RWPE2 (cell line): ENCODE data around the gene GJE1.

Source experiments
- ATAC-seq: fragments of 200-7000 bp; cut with Tn5 transposase; 3 replicates; pipeline ENCODE4 v1.9.1; 2021; ENCODE audit warnings: low read depth
- DNase-seq: peaks from one replicate; pipeline ENCODE4 v3.0.0-alpha.2; 2020; ENCODE audit warnings: low spot score
- H3K27ac ChIP-seq: fragments of 450-650 bp; 2 replicates; pipeline ENCODE4 v1.5.1; 2017; ENCODE audit warnings: mild to moderate bottlenecking; ENCODE audit not compliant: poor library complexity, severe bottlenecking
- H3K27me3 ChIP-seq: fragments of 250-450 bp; sonication (Bioruptor Pico); 2 replicates; pipeline ENCODE4 v1.5.1; 2021; ENCODE audit warnings: mild to moderate bottlenecking, moderate library complexity; ENCODE audit not compliant: insufficient read depth, poor library complexity, severe bottlenecking
- H3K36me3 ChIP-seq: fragments of 250-450 bp; sonication (Bioruptor Pico); 2 replicates; pipeline ENCODE4 v1.5.1; 2020; ENCODE audit warnings: low read depth, mild to moderate bottlenecking, moderate library complexity
- H3K4me1 ChIP-seq: fragments of 250-450 bp; sonication (Bioruptor Pico); 2 replicates; pipeline ENCODE4 v1.5.1; 2021; ENCODE audit warnings: mild to moderate bottlenecking, moderate library complexity; ENCODE audit not compliant: insufficient read depth, poor library complexity, severe bottlenecking
- H3K4me3 ChIP-seq: fragments of 250-450 bp; sonication (Bioruptor Pico); 2 replicates; pipeline ENCODE4 v1.5.1; 2021; ENCODE audit warnings: mild to moderate bottlenecking, moderate library complexity; ENCODE audit not compliant: severe bottlenecking
- H3K9me3 ChIP-seq: fragments of 250-450 bp; sonication (Bioruptor Pico); 2 replicates; pipeline ENCODE4 v1.5.1; 2021; ENCODE audit warnings: mild to moderate bottlenecking, moderate library complexity; ENCODE audit not compliant: severe bottlenecking
- CTCF ChIP-seq: fragments of 450-650 bp; IDR thresholded peaks from one replicate; pipeline ENCODE4 v1.5.1; 2017; ENCODE audit warnings: mild to moderate bottlenecking, moderate library complexity; ENCODE audit not compliant: poor library complexity, severe bottlenecking

GJE1 gene

GRCh38 chr6:142183351-142183750, 50.6 kb downstream of the GJE1 start:
- H3K4me3 ChIP-seq, result no peak overlapping the region
- H3K4me1 ChIP-seq, result peaks cover 4% of the 10 kb centered on the region
- DNase-seq (no peak), ATAC-seq (no peak)
- no peak for TF ChIP-seq CTCF
- H3K27ac ChIP-seq, result no peak overlapping the region
- no peaks in the 10 kb centered on the region for H3K9me3 ChIP-seq
- H3K36me3 ChIP-seq, result peaks cover 4% of the 10 kb centered on the region; the same call in 1 of the 2 replicates
- H3K27me3 ChIP-seq, result no peaks in the 10 kb centered on the region

- H3K4me1 ChIP-seq, result peaks cover 4% of the 10 kb centered on the region
- no peak overlapping the region for H3K27ac ChIP-seq
- H3K36me3 ChIP-seq, result 0 out of 2 replicates have a peak, but pooled peaks cover 6% of the 10 kb centered on the region
- DNase-seq, result no peak
- no peaks in the 10 kb centered on the region for H3K27me3 ChIP-seq
- no peaks in the 10 kb centered on the region for H3K9me3 ChIP-seq
- no peak for TF ChIP-seq CTCF
- no peak overlapping the region for H3K4me3 ChIP-seq
- no peak for ATAC-seq
Observed at GRCh38 chr6:142184307-142184706, 51.6 kb downstream of the GJE1 start.
